Dermis blood vessel endothelial cell (primary cell): Measurements from ENCODE around the gene PTPRH. TPM values are rescaled to one million over a fixed set of nuclear protein-coding genes. Genes with fewer than 3 reads are reported as not detected.
A peak's percentile ranks its signal among the peaks of the same experiment; 100 is the strongest.
"Not testable (repeated sequence)": the region's sequence is repeated elsewhere in the genome, so short reads cannot be mapped to it uniquely, and the experiment has no call there.

Experiments
- DNase-seq: peaks from one replicate; pipeline ENCODE4 v3.0.0; 2010
- total RNA-seq: library from RNA; depleted of rRNA; stranded (reverse); fragments of >200 nt; gene quantifications from 2 replicates; pipeline ENCODE4 v1.2.3, GENCODE V29; 2014

Gene PTPRH
- total RNA-seq, 1 donor from 2014 or later, result 0.17 TPM

DNA sequence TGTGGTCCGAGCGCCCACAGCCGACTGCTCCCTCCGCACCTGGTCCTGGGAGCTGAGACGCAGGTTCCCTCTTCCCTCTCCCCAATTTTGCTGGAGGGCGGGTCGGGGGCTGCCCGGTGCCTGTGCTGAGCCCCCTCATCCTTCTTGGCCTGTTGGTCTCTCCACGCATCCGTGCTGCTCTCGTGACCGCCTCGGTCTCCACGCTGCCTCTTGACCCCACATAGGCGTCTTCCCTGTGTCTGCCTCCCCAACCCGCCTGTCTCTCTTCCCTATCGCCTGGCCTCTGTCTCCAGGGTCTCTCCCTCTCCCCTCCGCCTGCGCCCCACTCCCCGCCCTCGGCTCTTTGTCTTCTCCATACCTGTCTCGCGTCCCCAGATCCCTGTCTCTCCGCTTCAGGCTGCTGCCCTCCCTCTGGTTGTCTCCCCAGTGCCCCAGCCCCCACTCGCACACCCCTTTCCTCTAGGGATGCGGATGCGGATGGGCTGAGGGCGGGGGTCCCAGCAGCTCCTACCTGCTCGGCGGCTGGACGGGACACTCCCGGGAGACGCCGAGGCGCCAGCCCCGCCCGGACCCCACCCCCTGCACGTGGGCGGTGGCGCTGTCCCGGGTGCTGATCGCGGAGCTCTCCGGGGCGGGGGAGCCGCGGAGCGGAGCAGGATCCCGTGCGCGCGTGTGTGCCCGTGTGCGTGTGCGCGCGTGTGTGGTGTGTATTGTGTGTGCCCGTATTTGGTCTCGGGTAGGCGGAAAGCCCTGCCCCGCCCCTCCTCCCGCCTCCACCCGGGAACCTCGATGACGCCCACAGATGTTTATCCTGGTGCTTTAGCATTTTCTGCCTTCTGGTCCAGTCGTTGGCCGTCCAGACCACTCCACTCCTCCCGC is 29.5 kb downstream of the PTPRH start, which contains the start of gene SYT5:
Gene SYT5 (minus strand): TSS at position 684 of the 879 bp plus-strand sequence. CDS start 1,248 bp downstream, outside the sequence.
- DNase-seq, result peak; percentile 48

DNA sequence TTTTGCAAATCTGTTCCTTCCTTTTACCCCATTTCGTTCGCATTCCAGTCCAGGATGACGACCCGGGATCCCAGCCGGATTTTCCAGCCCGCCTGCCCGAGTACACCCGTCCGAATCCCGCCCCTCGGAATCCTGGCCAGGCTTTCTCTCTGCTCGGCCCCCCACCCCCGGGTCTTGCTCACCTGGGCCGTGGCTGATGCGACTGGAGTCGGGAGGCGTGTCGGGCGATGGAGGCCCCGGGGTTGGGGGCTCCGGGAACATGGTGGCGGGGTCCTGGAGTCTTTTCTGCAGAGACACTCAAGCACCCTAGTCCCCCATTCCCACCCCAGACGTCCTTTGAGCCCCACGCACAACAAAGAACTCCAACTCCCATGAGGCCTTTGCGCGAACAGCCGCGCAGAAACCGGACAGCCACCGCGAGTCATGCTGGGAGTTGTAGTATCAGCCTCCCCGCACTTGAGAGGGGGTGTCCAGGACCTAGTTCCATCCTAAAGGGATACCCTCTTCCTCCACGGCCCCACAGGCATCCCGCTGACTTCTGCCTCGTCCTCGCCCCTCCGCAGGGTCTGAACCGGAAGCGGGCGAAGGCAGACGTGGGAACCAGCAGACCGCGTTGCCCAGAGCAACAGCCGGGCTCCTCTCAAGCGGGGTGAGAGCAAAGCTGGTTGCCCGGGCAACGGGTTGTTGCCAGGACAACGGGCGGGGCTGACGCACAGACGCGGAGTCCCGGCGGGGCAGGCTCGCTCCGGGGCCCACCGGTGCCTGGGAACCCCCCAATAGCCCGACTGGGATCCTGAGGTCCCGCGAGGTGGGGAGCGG is 30.3 kb downstream of the PTPRH start:
- peak; percentile 67 for DNase-seq

DNA sequence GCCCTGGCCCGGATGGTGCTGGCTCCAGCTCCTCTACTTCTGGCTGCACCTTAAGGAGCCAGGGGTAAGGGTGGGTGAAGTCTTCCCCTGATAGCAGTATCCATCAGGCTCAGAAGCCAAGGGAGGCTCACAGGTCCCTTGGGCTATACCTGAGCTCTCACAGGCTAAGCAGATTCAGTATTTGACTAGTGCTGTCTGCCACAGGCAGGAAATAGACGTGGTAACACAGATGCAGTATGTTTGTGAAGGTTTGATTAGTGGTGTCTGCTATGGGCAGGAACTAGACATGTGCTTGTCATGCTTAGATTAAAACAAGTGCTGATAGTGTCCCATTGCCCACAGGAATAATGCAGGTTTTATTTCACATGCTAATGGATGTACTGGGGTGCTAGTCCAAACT is 33.2 kb downstream of the PTPRH start:
- no peak for DNase-seq

- DNase-seq, result no peak
Observed at GRCh38 chr19:55175117-55175867, 34.0 kb downstream of the PTPRH start.

GRCh38 chr19:55174425-55175116 is 34.7 kb downstream of the PTPRH start:
- DNase-seq, result no peak

DNA sequence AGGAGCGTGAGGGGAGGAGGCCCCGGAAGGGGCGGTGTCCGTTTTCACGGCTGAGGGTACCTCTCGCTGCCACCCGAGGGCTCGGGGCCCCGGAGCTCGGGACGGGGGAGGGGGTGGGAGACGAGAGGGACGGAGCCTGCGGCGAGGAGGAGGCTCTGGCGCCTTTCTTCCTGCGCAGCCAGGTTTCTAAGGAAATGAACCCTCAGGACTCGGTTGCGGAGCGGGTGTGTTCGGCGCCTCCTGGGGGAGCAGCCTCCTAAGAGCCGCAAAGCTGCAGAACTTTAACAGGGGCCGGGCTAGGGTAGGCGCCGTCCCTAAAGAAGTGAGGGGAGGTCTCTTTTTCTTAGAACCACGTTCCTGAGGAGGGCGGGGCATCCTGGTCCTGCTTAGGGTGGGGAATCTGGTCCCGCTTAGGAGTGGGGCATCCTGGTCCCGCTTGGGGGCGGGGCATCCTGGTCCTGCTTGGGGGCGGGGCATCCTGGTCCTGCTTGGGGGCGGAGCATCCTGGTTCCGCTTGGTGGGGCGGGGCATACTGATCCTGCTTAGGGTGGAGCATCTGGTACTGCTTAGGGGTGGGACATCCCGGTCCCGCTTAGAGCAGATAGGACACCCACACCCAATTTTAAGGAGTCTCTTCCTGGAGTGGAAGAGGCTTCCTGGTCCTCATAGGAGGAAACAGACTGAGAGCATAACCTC is 35.4 kb downstream of the PTPRH start:
- peak; percentile 64 for DNase-seq

DNA sequence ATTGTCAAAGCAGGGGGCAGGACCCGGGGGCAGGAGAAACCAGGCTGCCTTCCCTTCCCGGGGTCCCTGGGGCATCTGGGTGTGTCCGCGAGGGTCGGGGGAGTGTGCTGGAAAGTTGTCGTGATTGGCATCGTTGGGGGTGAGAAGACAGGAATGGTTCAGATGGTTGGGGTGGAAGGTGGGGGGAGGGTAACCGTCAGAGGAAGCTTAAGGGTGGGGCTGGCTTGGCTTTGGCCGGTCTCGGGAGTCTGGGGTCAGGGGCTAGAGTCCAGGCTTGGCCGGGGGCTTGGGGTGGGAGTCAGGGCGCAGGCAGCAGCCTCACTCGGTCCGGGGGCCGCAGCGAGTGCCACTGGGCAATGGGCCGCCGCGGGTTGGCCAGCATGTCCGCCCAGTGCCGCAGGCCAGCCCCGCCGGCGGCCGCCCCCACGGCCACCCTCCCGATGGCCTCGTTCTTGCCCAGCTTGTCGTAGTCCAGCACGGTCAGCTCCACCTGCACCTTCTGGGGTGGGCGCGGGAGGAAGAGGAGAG is 36.1 kb downstream of the PTPRH start:
- no peak for DNase-seq

- DNase-seq, result peak; percentile 18
Observed at GRCh38 chr19:55172741-55173140, 36.6 kb downstream of the PTPRH start.

DNA sequence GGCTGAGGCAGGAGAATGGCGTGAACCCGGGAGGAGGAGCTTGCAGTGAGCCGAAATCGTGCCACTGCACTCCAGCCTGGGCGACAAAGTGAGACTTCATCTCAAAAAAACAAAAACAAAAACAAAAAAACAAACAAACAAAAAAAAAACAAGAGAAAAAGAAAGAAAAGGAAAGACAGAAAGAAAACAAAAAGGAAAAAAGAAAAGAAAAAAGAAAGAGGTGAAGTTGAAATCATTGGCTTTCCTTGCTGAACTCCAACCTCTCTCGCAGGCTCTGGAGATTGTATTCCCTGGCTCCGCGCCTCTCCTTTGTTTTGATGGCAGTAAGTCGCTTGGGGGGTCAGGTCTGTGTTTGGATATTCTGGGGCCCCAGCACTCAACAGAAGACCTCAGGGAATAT is 37.0 kb downstream of the PTPRH start:
- DNase-seq, result not testable (repeated sequence)

GRCh38 chr19:55171440-55171839 is 37.9 kb downstream of the PTPRH start:
- no peak for DNase-seq

- no peak for DNase-seq
Observed at GRCh38 chr19:55169136-55169535, 40.2 kb downstream of the PTPRH start.

- peak; percentile 99 for DNase-seq
Observed at GRCh38 chr19:55166530-55167268, 42.6 kb downstream of the PTPRH start, which contains the start of gene DNAAF3. Gene DNAAF3 (minus strand): TSS chr19:55166613. CDS start chr19:55166413, 200 bp downstream.

- DNase-seq, result peak; percentile 91
Observed at GRCh38 chr19:55165952-55166529, 43.3 kb downstream of the PTPRH start.

GRCh38 chr19:55161571-55162322 is 47.6 kb downstream of the PTPRH start:
- no peak for DNase-seq

- DNase-seq, result no peak
Observed at GRCh38 chr19:55160986-55161365, 48.3 kb downstream of the PTPRH start.

GRCh38 chr19:55160128-55160985 is 48.9 kb downstream of the PTPRH start:
- DNase-seq, result peak; percentile 93

DNA sequence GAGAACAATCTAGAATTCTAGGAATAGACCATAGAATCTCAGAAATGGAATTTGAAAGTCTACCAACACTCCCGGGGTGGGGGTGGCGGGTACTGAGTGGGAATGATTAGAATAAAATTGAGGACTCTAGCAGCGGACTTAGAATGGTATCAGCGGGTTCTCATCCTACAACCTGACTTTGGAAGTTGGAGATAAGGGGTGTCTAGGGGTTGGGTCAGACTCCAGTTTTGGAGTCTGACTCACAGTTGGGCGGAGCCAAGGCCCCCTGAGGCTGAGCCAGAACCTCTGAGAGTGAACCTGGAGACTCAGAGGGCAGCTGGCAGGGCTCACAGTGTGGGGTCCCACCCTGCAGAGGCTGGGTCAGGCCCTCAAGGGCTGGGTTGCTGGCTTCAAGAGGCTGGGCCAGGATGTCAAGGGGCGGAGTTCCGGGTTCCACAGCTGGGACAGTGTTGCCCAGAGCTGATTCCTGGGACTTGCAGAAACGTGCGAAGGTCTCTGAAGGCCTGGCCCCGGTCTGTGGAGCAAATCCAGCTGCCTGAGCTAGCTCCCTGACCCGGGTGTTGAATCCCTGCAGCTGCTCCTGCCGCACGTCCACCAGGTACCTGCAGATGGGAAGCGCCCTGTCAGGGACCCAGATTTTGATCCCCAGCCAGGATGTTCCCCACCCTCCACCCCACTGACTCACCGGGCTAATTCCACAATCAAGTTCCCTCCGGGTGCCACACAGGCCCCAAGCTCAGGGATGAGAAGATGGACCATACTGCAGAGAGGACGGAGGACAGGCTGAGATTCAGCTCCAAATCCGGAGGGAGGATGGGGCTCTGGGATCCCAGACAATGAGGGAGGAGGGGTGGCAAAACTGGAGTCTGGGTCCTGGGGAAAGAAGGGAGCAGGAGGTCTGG is 50.2 kb downstream of the PTPRH start:
- DNase-seq, result no peak
